Measurements from ENCODE around the gene FOXS1.
A peak's percentile ranks its signal among the peaks of the same experiment; 100 is the strongest.

Gene FOXS1

DNA sequence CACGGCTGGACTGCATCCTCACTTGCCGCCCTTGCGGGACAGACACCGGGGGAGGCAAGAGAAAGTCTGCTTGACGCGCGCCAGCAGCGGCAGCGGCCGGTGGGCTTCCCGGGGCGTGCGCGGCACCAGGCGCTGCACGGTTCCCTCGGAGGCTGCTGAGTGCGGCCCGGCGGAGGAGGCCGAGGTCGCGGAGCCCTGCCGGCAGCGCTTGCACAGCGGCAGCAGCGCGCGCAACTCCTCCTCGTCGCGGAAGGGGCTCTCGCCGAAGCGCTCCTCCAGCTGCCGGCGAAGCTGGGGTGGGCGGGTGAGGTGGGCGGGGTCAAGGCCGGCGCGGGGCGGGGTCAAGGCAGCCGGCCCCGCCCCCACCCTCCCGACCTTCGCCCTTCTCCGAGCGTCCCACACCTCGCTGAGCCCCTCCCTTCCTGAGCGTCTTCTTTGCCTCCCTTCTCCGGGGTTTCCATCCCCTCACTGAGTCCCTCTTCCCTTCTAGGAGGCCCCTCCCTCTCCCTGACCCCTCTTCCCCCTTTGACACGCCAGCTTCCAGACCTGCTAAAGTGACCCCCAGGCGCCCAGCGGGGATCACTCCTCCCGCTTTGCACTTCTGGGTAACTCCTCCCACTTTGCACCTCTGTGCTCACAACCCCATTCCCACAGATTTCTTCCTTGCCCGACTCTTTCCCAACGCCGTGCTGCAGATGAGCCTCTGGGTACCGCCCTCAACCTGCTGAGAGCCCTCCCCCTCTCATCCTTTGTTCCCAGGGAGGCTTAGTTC is 16.2 kb upstream of the FOXS1 start:
- DNase-seq = peak in 23 of 58 donors; percentile 12 to 50 (median 26)

GRCh38 chr20:31861135-31861384 is 15.7 kb upstream of the FOXS1 start:
- DNase-seq = no peak

- no peak for DNase-seq
Observed at GRCh38 chr20:31860390-31861134, 15.2 kb upstream of the FOXS1 start.

GRCh38 chr20:31859998-31860380 is 14.6 kb upstream of the FOXS1 start:
- DNase-seq = no peak

DNA sequence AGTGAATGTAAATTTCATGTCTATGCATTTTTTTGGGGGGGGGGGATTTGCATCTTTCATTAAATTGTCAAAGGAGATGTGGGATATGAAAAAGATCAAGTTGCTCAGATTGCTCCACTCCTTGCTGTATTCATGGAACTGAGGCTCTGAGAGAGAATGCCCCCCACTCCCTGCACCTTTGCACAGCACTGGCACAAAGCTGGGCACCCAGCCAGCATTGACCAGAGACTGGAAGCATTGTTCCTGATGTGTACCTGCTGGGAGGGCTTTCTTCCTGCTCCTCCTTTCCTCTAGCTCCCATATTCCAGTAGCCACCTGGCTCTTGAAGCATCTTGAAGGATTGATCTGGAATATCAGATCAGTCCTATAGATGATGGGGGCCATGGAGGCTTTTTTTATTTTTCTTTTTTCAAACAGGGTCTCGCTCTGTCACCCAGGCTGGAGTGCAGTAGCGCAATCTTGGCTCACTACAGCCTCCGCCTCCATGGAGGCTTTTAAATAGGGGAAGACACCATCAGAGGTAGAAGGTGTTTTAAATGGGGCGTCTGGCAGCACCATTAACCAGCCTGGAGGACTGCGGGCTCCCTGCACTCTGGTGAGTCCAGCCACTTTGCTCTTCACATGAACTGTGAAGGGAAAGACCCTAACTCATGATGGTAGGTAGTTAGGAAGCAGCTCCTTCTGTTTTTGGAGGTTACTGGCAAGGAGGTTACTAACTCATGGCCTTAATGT is 14.0 kb upstream of the FOXS1 start:
- DNase-seq = no peak

- no peak for DNase-seq
Observed at GRCh38 chr20:31858760-31859083, 13.3 kb upstream of the FOXS1 start.

- DNase-seq = no peak
Observed at GRCh38 chr20:31857861-31858759, 12.7 kb upstream of the FOXS1 start.

GRCh38 chr20:31856516-31856915 is 11.1 kb upstream of the FOXS1 start:
- no peak for DNase-seq

GRCh38 chr20:31853481-31853880 is 8.1 kb upstream of the FOXS1 start:
- DNase-seq = no peak

DNA sequence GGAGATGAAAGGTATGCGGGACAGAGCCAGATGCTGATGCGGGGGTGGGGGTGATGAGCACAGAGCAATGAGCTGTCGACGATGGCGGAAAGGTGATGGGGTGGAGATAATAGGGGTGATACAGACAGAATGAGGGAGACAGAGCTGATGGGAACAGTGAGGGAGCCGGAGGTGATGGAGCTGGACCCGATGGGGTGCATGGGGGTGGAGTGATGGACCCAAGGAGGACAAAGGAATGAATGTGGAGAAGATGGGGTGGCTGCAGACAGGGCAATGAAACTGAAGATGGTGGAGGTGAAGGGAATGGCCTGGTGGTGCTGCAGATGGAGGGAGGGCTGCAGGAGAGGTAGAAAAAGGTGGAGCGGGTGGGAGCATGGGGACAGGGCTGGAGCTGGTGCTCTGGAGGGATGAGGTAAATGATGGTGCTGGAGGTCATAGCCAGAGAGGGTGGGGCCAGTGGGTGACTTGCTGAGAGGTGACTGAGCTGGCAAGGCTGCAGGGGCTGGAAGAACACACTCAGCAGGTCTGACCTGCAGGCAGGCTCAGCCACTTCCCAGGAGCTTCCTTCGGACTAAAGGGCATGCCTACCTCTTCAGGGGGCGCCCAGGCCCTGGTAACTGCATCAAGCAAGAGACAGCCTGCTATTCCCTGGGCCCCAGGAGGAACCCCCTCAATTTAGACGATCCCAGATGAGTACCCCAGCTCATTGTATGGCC is 6.0 kb upstream of the FOXS1 start:
- DNase-seq = no peak

- no peak for DNase-seq
Observed at GRCh38 chr20:31849306-31849930, 4.0 kb upstream of the FOXS1 start.

DNA sequence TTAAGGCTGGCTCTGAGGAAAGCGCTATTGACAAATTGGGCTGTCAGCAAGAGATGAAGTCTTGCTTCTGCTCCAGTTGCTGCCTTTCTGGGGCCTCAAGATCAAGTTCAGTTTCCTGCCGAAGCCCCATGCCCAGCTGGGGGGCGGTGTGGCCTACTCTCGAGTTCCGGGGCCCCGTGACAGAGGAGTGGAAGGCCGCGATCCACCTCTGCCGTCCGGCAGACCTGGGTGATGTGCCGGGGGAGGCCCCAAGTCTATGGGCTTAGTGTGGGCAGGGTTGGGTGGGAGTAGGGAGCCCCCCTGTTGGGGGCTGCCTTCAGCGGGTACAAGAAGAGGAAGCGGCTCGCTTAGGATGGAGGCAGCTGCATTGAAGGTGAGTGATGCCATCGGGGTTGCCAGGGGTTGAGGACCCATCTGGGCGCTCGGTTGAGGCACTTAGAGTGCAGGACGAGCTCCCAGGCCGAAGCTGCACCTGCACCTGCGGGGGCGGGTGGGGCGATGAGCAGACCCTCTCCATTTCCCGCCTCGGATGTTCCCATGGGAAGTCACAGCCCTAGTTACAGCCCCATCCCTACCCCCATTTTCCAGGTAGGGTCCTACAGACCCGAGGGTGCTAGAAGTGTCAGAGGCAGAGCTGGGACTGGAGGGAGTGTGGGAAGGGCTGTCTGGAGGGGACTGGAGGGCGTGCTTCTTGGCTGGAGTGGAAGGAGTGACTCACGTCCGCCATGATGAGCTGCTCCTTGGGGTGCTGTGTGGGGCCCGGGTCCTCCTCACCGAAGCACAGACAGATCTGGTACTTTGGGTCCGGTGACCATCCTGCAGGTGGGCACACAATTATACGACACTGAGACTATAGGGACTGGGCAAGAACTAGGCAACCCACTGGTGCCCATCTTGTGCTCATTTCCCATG is 2.9 kb upstream of the FOXS1 start:
- no peak for DNase-seq

DNA sequence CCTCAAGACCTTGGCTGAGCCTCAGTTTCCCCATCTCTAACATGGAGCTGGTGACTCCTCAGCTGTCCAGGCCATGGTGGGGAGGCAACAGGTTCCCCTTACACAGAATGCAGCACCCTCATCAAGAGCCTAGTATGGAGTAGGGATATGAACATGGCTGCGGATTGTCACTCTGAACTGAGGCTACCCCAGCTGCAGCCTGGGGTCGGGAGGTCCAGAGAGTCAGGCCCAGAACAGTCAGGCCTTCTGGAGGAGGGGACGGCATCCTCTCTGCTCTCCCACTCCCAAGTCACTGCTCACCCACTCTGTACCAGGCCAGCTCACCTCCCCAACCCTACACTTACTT is 1.4 kb upstream of the FOXS1 start:
- DNase-seq = no peak

DNA sequence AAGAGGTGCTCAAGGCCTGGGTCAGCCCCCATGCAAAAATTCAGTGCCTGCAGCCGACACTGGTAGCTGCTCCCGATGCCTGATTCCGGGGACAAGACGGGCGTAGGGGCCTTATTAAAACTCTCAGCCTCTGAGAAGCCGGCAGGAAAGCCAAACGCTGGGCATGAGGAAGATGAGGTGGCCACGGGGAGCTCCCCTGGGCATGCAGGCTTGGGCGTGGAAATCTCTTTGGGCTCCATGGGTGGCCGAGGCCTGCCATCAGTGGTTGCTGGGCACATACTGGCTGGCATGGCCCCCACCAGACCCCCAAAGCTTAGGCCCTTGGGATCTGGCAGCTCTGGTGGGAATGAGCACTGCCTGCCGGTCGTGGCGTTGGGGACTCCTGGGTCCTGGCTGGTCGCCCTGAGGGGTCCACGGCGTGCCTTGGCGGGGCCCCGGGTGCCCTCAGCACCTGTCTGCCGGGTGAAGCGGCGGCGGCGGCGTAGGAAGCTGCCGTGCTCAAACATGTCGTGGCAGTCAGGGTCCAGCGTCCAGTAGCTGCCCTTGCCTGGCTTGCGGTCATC is 586 bp downstream of the FOXS1 start:
- no peak for DNase-seq

DNA sequence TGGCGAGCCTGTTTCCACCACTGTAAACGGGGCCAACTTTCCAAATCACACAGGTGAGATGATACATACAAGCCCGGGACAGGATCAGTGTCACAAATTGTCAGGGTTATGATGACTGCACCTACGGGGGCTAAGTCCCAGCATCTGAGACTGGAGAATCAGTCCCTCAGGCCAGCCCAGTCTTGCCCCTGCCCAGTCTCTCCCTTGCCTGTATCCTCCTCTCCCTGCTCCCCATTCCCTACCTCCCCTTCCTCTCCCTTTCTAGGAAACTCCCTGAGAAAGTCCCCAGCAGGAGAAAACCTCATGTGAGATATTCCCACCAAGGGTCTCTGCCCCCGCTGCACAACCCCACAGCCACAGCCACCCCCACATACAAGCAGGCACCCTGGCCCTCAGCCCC is 1.5 kb downstream of the FOXS1 start:
- no peak for DNase-seq

- no peak for DNase-seq
Observed at GRCh38 chr20:31843288-31843687, 2.1 kb downstream of the FOXS1 start.

DNA sequence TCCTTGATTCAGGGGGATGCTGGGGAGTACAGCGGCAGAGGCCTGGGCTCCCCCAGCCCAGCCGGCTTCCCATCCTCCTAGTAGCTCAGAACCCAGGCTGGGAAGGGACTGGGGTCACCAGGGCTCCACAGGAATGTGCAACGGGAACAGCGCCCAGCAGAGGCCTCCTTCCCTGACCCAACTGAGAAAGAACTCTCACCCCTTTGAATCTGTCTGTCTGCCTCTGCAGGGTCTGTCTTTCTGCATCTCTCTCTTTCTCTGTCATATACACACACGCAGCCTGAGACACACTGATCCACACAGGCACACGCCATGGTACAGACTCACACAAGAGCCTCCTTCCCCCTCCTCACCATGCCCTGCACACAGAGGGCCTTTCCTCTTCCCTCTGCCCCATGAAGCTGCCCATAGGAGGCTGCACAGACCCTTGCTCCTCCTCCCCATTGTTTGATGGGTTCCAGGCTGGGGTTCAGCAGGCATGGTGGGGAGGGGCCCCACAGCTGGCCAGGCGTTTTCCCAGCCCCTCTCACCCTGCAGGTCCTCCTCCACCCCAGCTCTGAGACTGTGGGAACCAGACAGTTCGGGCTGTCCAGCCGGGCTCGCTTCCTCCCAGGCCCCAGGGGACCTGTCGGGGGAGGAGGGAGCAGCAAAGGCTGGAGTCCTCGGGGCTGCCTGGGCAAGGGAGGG is 2.8 kb downstream of the FOXS1 start:
- no peak for DNase-seq

- peak in 1 of 58 donors; percentile 4 for DNase-seq
Observed at GRCh38 chr20:31841928-31842327, 3.5 kb downstream of the FOXS1 start.
